Right lobe of liver (tissue), 6 donors: ENCODE data around the gene OR14K1. TPM values are rescaled to one million over a fixed set of nuclear protein-coding genes. Genes with fewer than 3 reads are reported as not detected.
"Not testable (repeated sequence)": the region's sequence is repeated elsewhere in the genome, so short reads cannot be mapped to it uniquely, and the experiment has no call there.

Experiments used
- ATAC-seq, 4 donors: fragments of 200-7000 bp; cut with Tn5 transposase; one replicate each; pipeline ENCODE4 v1.9.1; 2020; ENCODE audit warnings: mild to moderate bottlenecking in 4 of 4, moderate library complexity in 4 of 4
- DNase-seq, 3 donors: peaks; one replicate each; pipeline ENCODE4 v3.0.0-alpha.2; 2020
- H3K27ac ChIP-seq, 3 donors: fragments of 200-600 bp; one replicate each; pipeline ENCODE4 v1.8.0; 2022
- H3K27me3 ChIP-seq, 2 donors: fragments of 200-600 bp; one replicate each; pipeline ENCODE4 v1.8.0; 2022
- H3K36me3 ChIP-seq, 4 donors: fragments of 200-600 bp; sonication (generic) in 1 of 4; one replicate each; pipeline versions ENCODE4 v1.5.1 to v1.8.0; 2017 to 2022; ENCODE audit warnings: control low read depth in 1 of 4
- H3K4me1 ChIP-seq, 4 donors: fragments of 200-600 bp; sonication (generic) in 1 of 4; one replicate each; pipeline versions ENCODE4 v1.5.1 to v1.8.0; 2017 to 2022; ENCODE audit warnings: control low read depth in 1 of 4
- H3K4me3 ChIP-seq, 3 donors: fragments of 200-600 bp; one replicate each; pipeline ENCODE4 v1.8.0; 2022
- H3K9me3 ChIP-seq, 4 donors: fragments of 200-600 bp; sonication (generic) in 1 of 4; one replicate each; pipeline versions ENCODE4 v1.5.1 to v1.8.0; 2017 to 2022; ENCODE audit warnings: control low read depth in 1 of 4
- CTCF ChIP-seq, 4 donors: fragments of 200-600 bp in 3 of 4; fragments of 450-650 bp in 1 of 4; IDR thresholded peaks; one replicate each; pipeline versions ENCODE4 v1.5.1 to v1.8.0; 2016 to 2022; ENCODE audit warnings: antibody characterized with exemption in 4 of 4, mild to moderate bottlenecking in 2 of 4
- POLR2A ChIP-seq: fragments of 450-650 bp; IDR thresholded peaks from one replicate; pipeline ENCODE4 v1.6.1; 2017; ENCODE audit warnings: antibody characterized with exemption, mild to moderate bottlenecking
- WGBS: methylation state at CpG from one replicate; pipeline ENCODE4 v1.1.6; 2018; ENCODE audit warnings: low coverage, low lambda C conversion rate; ENCODE audit not compliant: insufficient coverage; ENCODE audit errors: missing lambda C conversion rate; 5-methylcytosine and 5-hydroxymethylcytosine counted together
- intact Hi-C, 2 donors: fragments of 100-400 bp; cut with DNase I; formaldehyde crosslinking; loops; one replicate each; pipeline versions ENCODE4 v1.11.2 to v1.14.1; 2022
- long read RNA-seq: library from polyadenylated mRNA; unstranded; transcript quantifications from one replicate; pipeline ENCODE4 v2.0.0, GENCODE V29; 2019
- total RNA-seq, 6 experiments: library from RNA; depleted of rRNA in 2 of 6; stranded (reverse); fragments of >200 nt in 2 of 6; fragmentation: NEBNext Ultra II Directional in 3 of 6; extraction: Animal tissue kit (Norgen Biotek cat#: 25700) in 3 of 6; gene quantifications; one replicate each; pipeline versions ENCODE4 v1.1.0 to v1.2.4, GENCODE V29; 2016 to 2023
- donor health status: DM: no; HTN: yes; CAD: no.
- donor health status: DM: no; HTN: no; CAD: no.
- donor health status: DM: no; HTN: no; CAD: no.
- donor health status: DM: no; HTN: yes; CAD: no.
- donor health status: DM: no; HTN: yes; CAD: no.

OR14K1 gene
- not detected for total RNA-seq
- long read RNA-seq, result 0 reads

GRCh38 chr1:247738315-247738714, at the start of gene OR14K1:
Gene OR14K1, plus strand, starts transcription at chr1:247738615. Its CDS starts 0 bp downstream, at chr1:247738615.
- Histone ChIP-seq H3K4me3 (no peak within 1 kb of the TSS), H3K4me1 (no peaks in the 10 kb centered on the region), H3K27me3 (no peaks in the 10 kb centered on the region), H3K36me3 (no peaks in the 10 kb centered on the region), H3K27ac (no peak within 1 kb of the TSS), H3K9me3 (no peaks in the 10 kb centered on the region)
- WGBS, result 81% methylated on average over 1 of the region's 1 CpG
- no peak for TF ChIP-seq POLR2A
- no peak for TF ChIP-seq CTCF (IDR thresholded peaks at IDR 0.05)
- ATAC-seq (no peak), DNase-seq (no peak)
- intact Hi-C loops, result no loop called here

- no peaks in the 10 kb centered on the region for H3K9me3 ChIP-seq
- no peaks in the 10 kb centered on the region for H3K4me1 ChIP-seq
- no peak for ATAC-seq
- no peak for DNase-seq
- no peaks in the 10 kb centered on the region for H3K27me3 ChIP-seq
- intact Hi-C loops, result no loop called here
- no peak for TF ChIP-seq POLR2A
- no peak for TF ChIP-seq CTCF (IDR thresholded peaks at IDR 0.05)
- 56% methylated on average over 1 of the region's 1 CpG for WGBS
- no peaks in the 10 kb centered on the region for H3K36me3 ChIP-seq
- H3K27ac ChIP-seq, result no peak overlapping the region
- no peak overlapping the region for H3K4me3 ChIP-seq
Measured at GRCh38 chr1:247701338-247701737, 37.1 kb upstream of the OR14K1 start.

GRCh38 chr1:247710681-247711080, 27.7 kb upstream of the OR14K1 start:
- 46% methylated on average over 6 of the region's 8 CpGs for WGBS
- H3K36me3 ChIP-seq, ATAC-seq, intact Hi-C loops, H3K27ac ChIP-seq, DNase-seq, H3K4me1 ChIP-seq, H3K4me3 ChIP-seq, H3K9me3 ChIP-seq, H3K27me3 ChIP-seq: not testable (repeated sequence)

- ATAC-seq (no peak), DNase-seq (no peak)
- H3K9me3 ChIP-seq, result no peaks in the 10 kb centered on the region
- WGBS, result 69% methylated on average over 7 of the region's 7 CpGs
- H3K4me1 ChIP-seq, result no peaks in the 10 kb centered on the region
- no peaks in the 10 kb centered on the region for H3K27me3 ChIP-seq
- intact Hi-C loops, result no loop called here
- H3K4me3 ChIP-seq, result no peak overlapping the region
- TF ChIP-seq CTCF (IDR thresholded peaks at IDR 0.05) (no peak), POLR2A (no peak)
- H3K27ac ChIP-seq, result no peak overlapping the region
- no peaks in the 10 kb centered on the region for H3K36me3 ChIP-seq
Measured at GRCh38 chr1:247713753-247714152, 24.7 kb upstream of the OR14K1 start.

- no peaks in the 10 kb centered on the region for H3K36me3 ChIP-seq
- no peak for ATAC-seq
- no peak for TF ChIP-seq CTCF (IDR thresholded peaks at IDR 0.05)
- TF ChIP-seq POLR2A, result no peak
- H3K4me3 ChIP-seq, result no peak within 1 kb of the TSS
- H3K27me3 ChIP-seq, result no peaks in the 10 kb centered on the region
- no peaks in the 10 kb centered on the region for H3K9me3 ChIP-seq
- intact Hi-C loops, result no loop called here
- H3K4me1 ChIP-seq, result no peaks in the 10 kb centered on the region
- DNase-seq, result no peak
- H3K27ac ChIP-seq, result no peak within 1 kb of the TSS
- WGBS, result 49% methylated on average over 3 of the region's 3 CpGs
Measured at GRCh38 chr1:247716546-247716945, 21.9 kb upstream of the OR14K1 start, which contains the start of gene OR6F1. Gene OR6F1, minus strand, starts transcription at chr1:247716646. Its CDS starts 3,891 bp downstream, at chr1:247712755.
